HG02840 (cell line): ENCODE data around the gene SLC28A1.

Experiments used
- ATAC-seq: cut with Tn5 transposase; IDR thresholded peaks from one replicate; pipeline ENCODE4 v1.9.1; 2021; ENCODE audit warnings: mild to moderate bottlenecking, moderate library complexity, moderate number of reproducible peaks; ENCODE audit not compliant: unreplicated experiment, low FRiP score

Gene SLC28A1

DNA sequence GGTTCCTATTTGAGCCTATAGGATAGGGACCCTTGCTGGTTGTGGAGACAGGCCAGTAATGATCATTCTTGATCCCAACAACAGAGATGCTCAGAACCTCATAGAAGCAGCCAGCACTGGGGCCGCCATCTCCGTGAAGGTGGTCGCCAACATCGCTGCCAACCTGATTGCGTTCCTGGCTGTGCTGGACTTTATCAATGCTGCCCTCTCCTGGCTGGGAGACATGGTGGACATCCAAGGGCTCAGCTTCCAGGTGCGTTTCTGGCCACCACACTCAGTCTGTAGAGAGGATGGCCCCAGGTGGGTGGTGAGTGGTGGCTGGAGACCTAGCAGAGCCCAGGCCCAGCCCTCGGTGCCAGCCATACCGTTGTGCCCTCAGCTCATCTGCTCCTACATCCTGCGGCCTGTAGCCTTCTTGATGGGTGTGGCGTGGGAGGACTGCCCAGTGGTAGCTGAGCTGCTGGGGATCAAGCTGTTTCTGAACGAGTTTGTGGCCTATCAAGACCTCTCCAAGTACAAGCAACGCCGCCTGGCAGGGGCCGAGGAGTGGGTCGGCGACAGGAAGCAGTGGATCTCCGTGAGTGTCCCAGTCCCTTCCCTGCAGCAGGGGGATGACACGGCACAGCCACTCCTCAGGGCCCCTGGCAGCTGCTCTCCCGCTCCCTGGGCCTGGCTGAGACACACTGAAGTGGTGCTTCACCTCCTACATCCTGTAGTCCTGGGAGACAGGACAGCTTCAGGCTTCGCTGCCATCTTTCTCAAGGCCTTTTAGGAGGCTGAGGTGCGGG is 50.7 kb downstream of the SLC28A1 start:
- no peak for ATAC-seq

- no peak for ATAC-seq
These were observed 52.7 kb downstream of the SLC28A1 start for GRCh38 chr15:84937144-84937543.

- no peak for ATAC-seq
These were observed 54.3 kb downstream of the SLC28A1 start for GRCh38 chr15:84938726-84939125.

DNA sequence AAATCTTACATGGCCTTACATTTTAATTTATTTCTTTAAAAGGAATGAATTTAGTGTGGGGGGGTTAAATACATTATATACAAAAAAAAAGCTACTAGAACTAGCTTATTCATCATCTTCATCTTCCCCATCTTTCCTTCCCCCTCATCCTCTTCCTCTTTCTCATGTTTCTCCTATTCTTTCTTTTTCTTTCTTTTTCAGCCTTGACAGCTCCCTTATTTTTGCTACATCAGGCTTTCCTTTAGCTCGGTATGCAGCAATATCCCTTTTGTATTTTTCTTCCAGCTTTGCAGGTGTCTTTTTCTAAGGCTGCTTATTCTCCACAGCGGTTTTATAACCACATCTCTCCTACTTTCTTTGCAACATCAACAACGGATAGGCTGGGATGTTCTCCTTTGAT is 55.9 kb downstream of the SLC28A1 start:
- no peak for ATAC-seq

GRCh38 chr15:84942456-84942855 is 58.0 kb downstream of the SLC28A1 start:
- no peak for ATAC-seq

DNA sequence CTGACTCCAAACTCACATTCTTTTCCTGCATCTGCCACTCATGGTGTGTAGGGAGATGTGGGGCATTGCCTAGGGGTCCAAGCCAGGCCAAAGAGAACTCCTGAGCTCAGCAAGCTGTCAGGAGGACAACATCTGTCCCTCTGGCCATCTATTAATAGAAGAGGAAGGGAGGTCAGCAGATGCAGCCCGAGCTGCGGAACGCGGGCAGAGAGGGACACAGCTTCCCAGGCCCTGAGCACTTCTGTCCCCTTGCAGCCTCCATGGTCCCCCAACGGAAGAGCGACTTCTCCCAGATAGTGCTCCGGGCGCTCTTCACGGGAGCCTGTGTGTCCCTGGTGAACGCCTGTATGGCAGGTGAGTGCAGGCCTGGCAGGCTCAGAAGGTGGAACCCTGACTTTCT is 59.8 kb downstream of the SLC28A1 start:
- ATAC-seq: no peak

DNA sequence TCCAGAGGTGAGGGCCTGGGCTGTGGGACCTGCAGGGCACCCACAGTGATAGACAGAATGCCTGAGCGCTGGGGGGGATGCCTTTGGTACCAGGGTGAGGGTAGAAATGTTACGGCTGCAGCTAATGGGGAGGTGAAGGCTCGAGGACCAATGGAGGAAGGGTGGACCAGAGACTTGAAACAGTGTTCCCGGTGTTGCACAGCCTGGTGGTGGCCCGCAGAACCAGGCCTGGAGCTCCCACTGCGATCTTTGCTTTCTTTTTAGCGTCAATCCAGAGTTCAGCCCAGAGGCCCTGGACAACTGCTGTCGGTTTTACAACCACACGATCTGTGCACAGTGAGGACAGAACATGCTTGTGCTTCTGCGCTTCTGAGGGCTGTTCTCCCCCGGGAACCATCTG is 60.4 kb downstream of the SLC28A1 start:
- no peak for ATAC-seq

DNA sequence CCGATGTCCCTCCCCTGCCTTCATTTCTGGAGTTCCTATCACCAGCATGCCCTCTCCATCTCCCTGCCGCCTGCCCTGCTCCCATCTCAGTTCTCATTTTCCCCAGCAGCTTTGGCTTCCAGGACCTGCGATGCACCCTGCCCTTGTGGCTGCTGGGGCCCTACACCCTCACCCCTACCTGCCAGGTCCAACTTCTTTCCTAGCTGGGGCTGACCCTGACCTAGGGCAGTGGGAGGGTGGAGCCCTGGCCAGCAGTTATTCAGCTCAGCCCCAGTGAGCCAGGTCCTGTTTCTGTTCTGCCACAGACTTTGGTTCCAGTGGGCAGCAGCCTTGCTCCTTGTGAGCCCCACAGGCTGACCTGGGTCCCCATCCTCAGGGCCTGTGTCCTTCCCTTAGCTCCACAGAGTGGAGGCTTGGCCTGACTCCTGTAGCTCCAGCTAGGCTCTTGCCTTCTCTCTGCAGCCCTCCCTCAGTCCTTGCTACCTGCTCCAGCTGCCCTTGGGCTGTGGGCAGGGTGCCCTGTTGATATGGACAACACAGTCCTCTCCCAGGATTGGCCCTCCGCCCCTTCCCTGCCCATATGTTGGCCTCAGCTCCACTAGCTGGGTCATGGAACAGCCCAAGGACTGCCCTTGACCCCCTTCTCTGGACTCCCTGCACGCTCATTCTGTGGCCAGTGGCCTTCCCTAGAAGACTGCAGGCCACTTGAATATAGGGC is 62.5 kb downstream of the SLC28A1 start:
- no peak for ATAC-seq

- no peak for ATAC-seq
These were observed 63.7 kb downstream of the SLC28A1 start for GRCh38 chr15:84947947-84948830.

GRCh38 chr15:84949043-84949442 is 64.6 kb downstream of the SLC28A1 start:
- no peak for ATAC-seq

- ATAC-seq: no peak
These were observed 65.5 kb downstream of the SLC28A1 start for GRCh38 chr15:84949845-84950569.

DNA sequence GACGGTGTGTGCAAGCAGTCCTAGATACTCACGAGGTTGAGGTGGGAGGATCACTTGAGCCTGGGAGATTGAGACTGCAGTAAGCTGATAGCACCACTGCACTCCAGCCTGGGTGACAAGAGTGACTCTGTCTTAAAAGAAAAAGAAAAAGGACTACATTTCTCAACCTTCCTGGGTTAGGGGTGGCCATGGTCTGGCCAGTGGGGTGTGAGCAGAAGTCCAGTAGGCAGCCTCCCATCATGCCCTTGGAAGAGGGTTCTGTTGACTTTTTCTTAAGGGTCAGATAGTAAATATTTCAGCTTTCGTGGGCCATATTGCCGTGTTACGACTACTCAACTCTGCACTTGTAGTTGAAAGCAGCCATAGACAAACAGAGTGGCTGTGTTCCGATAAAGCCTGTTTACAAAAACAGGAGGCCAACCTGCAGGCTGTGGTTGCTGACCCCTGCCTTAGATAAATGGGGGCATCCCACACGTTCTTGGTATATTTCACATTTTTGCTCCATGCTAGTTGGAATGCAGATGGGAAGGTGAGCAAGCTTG is 66.2 kb downstream of the SLC28A1 start:
- ATAC-seq: no peak

DNA sequence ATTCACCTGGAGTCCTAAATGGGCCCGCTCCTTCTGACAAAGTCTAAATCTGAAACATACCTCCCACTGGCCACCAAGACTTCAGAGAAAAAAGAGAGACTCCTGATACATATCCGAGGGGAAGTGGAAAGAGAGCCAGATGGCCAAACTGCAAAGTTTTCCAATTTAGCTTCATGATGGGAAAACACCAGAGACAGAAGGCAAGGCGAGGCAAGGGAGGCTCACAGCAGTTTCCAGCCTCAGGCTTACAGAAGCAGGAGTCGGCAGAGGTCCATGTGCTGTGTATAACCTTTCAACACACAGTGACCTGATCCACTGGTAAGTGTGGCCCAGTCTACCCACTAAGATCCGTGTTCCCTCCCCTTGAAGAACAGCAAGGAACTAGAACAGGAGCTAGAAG is 67.3 kb downstream of the SLC28A1 start:
- ATAC-seq: no peak

GRCh38 chr15:84953136-84953535 is 68.7 kb downstream of the SLC28A1 start:
- no peak for ATAC-seq

- no peak for ATAC-seq
These were observed 69.3 kb downstream of the SLC28A1 start for GRCh38 chr15:84953726-84954125.

DNA sequence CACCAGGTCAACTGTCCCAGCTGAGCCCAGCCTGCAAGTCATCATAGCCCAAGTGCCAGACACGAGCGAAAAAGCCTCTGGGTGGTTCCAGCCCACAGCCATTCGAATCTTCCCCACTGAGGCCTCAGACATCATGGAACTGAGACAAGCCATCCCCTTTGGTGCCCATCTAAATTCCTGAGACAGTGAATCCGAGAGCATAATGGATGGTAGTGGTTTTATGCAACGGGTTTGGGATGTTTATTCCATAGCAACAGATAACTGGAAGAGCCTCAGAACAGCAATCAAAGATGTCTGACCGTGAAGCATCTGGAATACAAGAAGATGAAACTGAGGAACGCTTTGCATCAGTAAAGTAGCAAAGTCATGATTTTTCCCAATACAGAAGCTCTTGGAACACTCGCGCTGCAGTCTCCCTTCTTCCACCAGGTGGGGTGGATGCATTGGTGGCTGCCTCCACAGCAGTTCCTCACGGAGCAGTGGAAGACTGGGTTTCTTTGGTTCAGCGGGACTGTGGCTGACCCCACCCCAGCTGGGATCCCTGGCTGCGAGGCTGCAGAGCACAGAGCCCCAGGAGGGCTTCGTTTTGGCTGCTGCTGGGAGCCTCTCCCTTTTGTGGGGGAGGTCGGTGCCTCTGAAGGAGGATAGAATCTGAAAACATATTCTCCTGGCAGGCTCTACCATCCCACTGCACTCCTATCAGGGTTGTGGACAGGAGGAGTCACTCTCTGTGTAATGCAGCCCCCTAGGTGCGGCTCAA is 70.8 kb downstream of the SLC28A1 start:
- no peak for ATAC-seq

- ATAC-seq: no peak
These were observed 71.7 kb downstream of the SLC28A1 start for GRCh38 chr15:84956199-84956598.

DNA sequence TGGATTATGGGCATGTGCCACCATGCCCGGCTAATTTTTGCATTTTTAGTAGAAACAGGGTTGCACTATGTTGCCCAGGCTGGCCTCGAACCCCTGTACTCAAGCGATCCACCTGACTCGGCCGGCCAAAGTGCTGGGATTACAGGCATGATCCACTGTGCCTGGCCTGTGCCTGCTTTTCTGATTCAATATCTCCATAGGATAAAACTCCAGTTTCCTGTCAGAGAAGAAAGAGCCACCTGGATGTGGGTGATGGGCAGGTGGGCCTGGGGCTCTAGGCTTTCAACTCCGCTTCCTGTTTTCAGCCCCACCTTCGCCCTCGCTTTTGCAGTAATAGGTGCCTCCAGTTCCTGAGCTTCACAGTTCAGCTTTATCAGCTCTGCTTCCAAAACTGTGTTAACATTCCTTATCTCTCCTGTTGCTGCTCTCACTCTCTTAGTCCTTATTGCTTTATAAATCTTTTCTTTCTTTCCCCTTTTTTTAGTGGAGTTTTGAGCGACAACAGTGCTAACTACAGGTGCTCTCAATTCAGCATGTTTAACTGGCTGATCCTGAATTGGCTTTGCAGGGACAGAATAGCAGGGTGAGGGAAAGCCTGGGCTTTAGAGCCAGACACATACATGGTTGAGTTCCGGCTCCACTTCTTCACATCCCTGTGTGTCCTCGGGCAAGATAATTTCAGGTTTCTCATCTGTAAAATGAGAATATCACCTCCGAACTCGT is 76.1 kb downstream of the SLC28A1 start:
- ATAC-seq: no peak

DNA sequence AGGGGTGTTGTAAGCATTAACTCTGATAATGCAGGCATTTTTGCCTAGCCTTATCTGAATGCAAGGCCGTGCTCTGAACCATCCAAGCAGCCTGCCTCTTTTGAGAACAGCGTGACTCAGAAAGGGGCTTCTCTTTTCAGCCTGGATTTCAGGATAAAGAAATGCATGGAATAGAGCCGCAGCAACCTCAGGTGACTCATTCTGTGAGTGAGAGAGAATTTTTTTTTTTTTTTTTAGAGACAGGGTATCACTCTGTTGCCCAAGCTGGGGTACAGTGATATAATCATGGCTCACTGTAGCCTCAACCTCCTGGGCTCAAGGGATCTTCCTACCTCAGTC is 76.6 kb downstream of the SLC28A1 start:
- ATAC-seq: no peak
